HPDE6-E6E7 (cell line): ENCODE measurements around the gene GPRC6A.
"Not testable (repeated sequence)": the region's sequence is repeated elsewhere in the genome, so short reads cannot be mapped to it uniquely, and the experiment has no call there.

ENCODE experiments used
- DNase-seq: peaks from one replicate; pipeline ENCODE4 v3.0.0; 2011; ENCODE audit warnings: missing footprints; ENCODE audit errors: extremely low spot score

Gene GPRC6A, protein sequence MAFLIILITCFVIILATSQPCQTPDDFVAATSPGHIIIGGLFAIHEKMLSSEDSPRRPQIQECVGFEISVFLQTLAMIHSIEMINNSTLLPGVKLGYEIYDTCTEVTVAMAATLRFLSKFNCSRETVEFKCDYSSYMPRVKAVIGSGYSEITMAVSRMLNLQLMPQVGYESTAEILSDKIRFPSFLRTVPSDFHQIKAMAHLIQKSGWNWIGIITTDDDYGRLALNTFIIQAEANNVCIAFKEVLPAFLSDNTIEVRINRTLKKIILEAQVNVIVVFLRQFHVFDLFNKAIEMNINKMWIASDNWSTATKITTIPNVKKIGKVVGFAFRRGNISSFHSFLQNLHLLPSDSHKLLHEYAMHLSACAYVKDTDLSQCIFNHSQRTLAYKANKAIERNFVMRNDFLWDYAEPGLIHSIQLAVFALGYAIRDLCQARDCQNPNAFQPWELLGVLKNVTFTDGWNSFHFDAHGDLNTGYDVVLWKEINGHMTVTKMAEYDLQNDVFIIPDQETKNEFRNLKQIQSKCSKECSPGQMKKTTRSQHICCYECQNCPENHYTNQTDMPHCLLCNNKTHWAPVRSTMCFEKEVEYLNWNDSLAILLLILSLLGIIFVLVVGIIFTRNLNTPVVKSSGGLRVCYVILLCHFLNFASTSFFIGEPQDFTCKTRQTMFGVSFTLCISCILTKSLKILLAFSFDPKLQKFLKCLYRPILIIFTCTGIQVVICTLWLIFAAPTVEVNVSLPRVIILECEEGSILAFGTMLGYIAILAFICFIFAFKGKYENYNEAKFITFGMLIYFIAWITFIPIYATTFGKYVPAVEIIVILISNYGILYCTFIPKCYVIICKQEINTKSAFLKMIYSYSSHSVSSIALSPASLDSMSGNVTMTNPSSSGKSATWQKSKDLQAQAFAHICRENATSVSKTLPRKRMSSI

DNA sequence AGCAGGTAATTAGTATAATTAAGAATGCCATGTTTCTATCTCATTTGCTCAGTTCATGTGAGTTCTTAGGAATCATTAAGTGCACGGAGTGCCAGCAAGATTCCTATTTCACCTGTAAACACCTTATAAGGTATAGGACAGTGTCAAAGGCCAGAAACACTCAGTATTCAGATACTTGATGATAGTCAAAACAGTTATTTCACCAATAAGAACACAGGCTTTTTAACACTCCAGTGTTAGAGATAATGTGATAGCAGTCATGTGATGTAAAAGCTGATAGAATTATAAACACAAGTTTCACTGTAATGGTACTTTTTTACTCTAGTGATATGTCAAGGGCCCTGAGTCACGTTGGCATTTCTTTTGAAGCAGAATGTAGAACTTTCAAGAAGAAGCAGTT is at the start of gene GPRC6A:
Gene GPRC6A, minus strand, starts transcription at position 101 of the 400 bp plus-strand sequence. Its CDS starts 70 bp downstream, at position 31.
- DNase-seq = no peak

DNA sequence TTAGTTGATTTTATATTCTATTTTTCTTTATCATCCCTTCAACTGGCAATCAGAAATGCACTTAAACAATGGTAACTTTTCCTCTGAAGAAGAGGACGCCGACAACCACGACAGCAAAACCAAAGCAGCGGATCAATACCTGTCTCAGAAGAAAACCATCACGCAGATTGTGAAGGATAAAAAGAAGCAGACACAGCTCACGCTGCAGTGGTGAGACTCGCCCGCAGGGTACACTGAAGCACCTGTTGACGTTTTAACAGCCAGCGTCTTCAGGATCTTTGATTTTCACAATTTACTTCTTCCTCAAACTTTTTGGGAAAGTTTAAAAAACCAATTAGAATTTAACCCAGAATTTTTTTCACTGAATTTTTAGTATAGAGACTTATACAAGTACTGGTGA is 48.9 kb upstream of the GPRC6A start:
- no peak for DNase-seq

DNA sequence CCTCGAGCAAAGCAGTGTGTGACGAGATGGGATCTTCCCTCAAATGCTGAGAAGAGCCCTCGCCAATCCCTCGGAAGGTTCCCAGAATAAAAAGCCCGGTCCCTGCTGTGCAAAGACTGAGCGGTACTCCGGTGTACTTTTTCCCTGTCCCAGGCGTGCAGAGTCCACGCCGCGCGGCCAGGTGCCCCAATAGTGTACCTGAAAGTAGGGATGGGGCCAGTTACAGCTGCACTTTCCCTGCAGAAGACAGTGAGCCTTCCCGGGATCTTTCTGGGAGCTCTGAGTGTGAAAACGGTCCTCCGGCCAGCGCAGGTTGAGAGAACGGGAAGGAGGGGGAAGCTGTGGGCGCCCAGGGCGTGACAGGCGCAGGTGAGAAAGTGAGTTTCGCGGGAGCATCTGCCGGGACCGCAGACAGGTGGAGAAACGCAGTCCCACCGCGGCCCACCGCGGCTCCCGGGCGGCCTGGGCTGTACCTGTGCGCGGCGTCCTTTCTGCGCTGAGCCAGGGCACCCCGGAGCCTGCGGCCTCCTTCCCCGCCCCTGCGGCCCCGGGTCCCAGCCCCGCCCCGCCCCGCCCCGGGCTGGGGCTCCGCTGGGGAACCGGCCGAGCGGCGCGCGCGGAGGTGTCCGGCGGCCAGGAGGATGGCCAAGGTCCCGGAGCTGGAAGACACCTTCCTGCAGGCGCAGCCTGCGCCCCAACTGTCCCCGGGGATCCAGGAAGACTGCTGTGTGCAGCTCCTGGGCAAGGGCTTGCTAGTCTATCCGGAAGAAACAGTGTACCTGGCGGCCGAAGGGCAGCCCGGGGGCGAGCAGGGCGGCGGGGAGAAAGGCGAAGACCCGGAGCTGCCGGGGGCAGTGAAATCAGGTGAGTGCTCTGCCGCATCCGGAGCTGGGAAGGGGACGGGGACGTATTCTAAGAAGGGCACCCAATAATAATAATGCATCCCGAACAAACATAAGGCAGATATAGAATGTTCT is 48.0 kb upstream of the GPRC6A start, which contains the start of gene RFX6:
Gene RFX6, plus strand, starts transcription at position 608 of the 977 bp plus-strand sequence. Its CDS starts 34 bp downstream, at position 642.
- peak; percentile 13 for DNase-seq

DNA sequence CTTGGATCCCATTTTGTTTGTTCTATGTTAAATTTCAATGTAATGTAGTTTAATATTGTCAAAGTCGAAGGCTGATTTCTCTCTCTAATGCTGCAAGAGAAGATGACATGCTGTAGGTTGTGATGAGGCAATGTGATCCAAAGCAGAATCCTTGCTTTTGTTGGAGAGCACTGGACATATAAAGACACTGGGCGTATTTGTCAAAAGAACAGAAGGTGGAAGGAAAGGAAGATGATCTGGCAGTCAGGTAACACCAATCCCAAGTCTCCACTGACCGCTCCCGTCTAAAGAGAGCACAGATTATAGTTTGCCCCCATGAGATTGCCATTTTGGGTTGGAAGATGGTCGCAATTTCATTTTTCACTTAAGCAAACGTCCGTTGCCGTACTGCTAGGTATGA is 47.2 kb upstream of the GPRC6A start:
- DNase-seq = no peak

DNA sequence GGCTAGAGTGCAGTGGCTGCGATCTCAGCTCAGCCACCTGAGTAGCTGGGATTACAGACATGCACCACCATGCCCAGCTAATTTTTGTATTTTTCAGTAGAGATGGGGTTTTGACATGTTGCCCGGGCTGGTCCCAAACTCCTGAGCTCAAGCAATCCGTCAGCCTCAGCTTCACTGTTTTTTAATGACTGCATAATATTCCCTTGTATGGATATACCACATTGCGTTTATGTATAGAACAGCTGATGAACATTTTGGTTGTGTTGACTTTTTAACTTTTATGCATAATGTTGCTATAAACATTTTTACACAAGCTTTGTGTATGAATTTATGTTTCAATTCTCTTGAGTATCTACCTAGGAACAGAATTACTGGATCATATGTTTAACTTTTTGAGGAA is 43.9 kb upstream of the GPRC6A start:
- DNase-seq = no peak

DNA sequence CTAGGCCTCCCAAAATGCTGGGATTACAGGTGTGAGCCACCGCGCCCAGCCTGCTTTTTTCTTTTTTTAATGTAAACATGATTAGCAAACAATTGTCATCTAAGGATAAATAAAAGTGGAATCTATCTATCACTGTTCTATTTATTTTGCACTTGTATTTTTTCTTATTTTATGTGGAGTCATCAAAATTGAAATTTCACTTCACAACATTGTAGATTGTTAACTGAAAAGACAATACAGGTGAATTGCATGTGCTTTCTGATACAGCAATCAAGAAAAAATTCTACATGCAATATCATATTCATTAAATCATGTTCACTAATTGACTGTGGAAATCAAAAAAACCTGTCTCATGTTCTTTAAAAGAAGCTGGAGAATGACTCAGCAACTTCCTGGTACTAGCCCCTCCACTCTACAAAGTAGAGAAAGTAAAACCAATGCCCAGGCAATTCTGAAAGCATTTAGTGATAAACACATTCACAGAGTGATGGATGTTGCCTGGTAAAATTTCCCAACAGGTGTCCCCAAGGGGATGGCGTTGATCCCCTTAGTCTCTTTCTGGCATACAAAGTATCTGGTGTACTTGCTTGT is 37.5 kb upstream of the GPRC6A start:
- no peak for DNase-seq

DNA sequence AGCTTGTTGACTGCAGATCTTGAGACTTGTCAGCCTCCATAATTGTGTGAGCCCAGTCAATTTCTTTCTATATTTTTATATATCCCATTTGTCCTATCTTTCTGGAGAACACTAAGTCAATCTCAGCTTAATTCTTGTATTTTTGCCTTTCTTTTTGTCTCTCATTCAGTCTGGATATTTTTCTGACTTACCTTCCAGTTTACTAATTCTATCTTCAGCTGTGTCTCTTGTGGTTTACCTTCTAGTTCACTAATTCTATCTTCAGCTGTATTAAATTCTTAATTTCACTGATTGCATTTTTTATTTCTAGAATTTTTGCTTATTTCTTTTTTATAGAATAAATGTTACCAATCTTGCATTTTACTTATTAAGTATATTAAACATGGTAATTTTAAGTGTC is 30.4 kb upstream of the GPRC6A start:
- no peak for DNase-seq

DNA sequence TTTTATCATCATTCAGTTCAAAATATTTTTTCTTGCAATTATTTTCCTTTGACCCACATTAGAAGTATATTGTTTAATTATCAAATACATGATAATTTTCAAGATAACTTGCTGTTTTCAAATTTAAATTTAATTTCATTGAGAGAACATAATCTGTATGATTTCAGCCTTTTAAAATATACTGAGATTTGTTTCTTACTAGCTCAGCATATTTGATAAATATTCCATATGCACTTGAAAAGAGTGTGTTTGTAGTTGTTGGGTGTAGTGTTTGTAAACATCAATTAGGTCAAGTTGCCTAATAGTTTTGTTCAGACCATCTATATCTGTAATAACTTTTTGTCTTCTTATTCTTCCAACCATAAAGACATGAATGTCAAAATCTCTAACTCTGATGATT is 29.2 kb upstream of the GPRC6A start:
- DNase-seq = no peak

DNA sequence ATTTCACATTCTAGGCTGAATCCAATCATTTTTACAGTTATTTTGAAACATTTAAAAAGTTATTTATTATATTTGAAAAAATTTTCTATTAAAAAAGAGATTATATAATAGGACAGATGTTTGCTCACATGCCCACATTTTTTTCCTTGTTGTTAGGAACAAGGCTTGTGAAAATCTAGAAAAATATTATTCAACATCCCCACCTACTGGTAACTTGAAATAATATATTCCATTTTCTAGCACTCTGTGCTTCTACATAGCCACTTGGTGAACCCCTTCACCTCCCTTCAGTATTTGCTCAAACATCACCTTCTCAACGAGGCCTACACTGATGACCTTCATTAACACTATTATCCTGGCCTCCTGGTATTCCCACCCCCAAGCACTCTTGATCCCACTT is 18.3 kb upstream of the GPRC6A start:
- DNase-seq = peak; percentile 10

DNA sequence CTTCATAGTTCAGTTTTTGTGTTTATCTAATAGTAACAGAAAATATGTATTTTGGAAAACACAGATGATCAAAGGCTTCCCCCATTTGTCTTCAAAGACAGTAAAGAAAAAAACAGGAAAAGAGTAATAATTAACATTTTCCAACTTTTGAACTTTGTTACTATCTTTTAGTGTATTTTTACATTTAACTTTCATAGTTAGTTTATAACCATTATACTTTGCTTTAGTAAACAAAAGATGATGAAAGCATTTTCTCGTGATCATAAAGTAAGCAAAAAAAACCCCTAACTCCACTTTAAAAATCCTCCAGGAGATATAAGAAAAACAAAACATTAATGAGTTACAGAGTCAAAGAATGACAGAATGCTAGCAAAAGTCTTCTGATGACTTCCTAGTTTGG is 13.6 kb upstream of the GPRC6A start:
- no peak for DNase-seq

DNA sequence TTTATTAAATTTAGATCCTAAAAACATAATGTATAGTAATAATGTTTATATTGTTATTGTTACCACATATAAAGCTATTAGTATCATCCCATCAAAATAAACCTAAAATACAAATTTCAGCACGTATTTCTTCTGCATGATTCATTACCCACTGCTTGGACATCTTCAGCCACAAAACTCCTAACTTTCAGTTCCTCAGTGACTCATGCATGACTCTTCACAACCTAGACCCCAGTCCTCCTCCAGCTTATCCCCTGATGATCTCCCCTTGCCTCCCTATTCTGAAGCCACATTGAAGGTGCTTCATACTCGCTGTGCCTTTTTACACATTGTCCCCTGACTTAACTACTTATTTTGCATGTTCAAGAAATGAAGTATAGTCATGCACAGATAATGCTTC is 11.2 kb upstream of the GPRC6A start:
- DNase-seq = peak; percentile 3

DNA sequence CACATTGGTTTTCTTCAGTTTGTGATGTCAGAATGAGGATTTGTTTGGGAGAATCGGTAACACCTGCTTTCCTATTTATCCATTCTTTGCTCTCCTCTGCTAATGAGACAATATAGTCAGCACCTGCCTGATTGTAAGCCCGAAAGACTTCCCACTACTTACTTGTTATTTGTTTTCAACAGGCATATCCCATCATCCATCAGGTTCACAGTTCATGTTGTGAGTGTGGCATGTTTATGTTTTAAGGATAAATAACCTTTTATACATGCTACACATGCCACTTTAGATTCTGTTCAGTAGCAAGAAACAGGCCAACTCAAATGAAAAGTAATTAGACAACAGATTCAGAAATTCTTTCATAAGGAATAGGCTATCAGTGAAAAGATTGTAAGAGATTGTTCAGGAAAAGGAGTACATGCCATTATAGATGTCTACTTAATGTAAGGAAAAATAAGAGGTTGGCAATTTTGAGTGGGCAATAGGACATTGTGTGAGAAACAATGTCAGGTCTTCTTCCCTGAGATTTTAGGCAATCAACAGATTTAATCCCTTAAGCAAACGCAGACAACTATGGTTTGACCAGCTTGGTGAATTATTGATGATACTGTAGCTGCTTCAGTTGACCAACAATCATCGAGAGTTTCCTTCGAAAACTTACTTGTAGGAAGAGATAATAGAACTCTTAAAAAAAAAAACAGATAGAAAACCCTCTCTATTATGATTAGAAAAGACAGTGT is 7.9 kb upstream of the GPRC6A start:
- no peak for DNase-seq

DNA sequence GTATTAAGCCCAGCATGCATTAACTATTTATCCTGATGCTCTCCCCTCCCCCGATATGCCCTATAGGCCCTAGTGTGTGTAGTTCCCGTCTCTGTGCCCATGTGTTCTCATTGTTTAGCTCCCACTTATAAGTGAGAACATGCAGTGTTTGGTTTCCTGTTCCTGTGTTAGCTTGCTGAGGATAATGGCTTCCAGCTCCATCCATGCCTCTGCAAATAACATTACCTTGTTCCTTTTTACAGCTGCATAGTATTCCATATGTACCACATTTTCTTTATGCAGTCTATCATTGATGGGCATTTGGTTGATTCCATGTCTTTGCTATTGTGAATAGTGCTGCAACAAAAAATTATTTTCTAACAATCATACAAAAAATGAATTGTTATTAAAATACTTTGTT is 5.6 kb upstream of the GPRC6A start:
- not testable (repeated sequence) for DNase-seq

DNA sequence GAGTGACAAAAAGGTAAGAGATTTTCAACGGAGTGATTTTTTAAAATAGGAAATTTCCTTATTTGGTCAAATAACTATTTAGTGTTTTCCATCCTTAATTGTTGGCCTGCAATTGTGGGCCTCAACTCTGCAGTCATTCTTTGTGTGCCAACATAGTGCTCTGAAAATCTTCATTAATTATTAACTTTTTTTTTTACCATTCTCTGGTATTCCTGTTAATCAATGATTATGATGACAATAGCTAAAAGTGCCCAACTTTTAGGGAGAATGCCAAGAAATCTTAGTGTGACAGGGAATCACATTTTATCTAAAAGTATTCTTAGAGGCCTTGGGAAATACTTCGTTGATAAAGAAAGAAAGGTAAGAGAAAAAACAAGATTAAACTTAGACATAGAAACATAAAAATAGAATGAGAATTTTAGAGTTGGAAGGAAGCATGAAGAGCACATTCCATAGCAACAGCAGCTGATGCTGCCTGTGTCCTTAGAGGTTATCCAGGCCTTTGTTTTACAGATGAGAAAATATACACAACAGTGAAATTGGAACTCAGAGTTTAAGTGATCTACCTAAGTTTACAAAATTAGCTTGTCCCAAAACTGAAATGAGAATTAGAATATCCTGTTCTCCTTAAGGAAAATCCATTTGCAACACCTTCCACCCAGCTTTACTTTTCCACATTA is 1.2 kb downstream of the GPRC6A start:
- no peak for DNase-seq

DNA sequence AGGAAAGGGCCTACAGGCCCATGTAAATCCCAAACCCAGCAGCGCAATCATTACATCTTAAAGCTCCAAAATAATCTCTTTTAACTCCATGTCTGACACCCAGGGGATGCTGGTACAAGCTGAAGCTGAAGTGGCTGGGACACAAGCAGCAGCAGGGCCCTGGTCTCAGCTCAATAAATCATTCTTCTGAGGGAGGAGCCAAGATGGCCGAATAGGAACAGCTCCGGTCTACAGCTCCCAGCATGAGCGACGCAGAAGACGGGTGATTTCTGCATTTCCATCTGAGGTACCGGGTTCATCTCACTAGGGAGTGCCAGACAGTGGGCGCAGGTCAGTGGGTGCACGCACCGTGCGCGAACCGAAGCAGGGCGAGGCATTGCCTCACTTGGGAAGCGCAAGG is 12.5 kb downstream of the GPRC6A start:
- not testable (repeated sequence) for DNase-seq

DNA sequence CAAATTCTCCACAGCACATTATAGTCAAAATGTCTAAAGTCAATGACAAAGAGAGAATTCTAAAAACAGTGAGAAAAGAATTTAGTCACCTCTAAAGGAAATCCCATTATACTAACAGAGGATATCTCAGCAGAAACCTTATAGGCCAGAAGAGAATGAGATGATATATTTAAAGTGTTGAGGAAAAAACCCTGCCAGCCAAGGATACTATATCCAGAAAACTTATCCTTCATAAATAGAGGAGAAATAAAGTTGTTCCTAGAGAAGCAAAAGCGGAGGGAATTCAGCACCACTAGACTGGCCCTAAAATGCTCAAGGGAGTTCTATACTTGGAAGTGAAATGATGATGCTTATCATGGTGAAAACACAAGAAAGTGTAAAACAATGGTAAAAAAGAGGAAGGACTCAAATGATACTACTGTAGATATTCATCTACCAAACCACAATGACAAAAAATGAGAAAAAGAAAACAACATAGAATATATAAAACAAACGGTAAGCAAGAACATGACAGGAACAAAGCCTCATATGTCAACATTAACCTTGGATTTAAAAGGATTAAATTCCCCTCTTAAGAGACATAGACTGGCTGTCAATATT is 16.7 kb downstream of the GPRC6A start:
- no peak for DNase-seq

DNA sequence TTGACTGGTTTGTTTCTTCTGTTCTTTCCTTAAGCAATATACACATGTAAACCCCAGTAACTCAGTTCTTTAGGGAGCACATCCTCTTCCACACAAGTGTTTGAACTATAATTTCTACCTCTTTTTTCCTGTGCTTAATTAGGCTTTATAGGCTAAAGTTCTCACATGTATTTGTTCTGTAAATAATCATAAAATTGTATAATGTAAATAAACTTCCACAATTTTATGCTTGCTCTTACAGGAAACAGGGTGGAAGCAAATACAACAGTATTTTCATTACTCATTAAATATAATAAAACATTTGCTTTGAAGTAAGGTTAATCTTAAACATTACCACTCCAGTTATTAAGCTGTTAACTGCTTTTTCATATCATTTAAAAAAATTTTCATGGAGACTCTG is 26.9 kb downstream of the GPRC6A start:
- no peak for DNase-seq

DNA sequence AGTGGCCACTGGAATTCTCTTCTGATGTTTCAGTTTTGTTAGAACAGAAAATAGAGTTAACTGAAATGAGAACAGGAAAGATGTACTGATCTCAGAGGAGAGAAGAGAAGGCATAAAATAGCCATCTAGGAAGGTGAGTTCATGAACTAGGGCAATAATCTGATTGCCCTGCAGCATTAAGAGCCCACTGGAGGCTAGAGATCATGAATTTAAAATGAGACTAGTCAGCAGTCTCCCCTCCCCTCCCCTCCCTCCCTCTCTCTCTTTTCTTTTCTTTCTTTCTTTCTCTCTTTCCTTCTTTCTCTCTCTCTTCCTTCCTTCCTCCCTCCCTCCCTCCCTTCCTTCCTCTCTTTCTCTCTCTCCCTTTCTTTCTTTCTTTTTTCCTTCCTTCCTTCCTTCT is 28.9 kb downstream of the GPRC6A start:
- DNase-seq = no peak

DNA sequence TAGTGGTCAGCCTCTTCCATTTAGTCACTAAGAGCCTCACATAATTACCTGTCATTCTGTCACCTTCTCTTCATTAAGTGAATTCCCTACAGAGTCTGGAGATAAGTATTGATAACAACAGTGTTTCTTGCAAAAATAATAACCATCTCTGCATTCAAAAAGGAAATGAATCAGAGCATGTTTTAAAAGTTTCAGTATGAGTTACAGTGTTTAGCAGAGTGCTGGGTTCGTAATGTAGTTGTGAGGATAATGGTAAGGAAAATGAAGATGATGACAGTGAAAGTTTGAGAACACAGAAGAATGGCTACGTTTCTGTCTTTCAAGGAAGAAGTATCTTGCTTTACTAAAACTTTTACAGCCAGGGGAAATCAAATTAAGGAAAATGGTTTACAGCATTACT is 31.3 kb downstream of the GPRC6A start:
- no peak for DNase-seq
